ENCODE measurements around the gene ZDHHC16.

Gene ZDHHC16

DNA sequence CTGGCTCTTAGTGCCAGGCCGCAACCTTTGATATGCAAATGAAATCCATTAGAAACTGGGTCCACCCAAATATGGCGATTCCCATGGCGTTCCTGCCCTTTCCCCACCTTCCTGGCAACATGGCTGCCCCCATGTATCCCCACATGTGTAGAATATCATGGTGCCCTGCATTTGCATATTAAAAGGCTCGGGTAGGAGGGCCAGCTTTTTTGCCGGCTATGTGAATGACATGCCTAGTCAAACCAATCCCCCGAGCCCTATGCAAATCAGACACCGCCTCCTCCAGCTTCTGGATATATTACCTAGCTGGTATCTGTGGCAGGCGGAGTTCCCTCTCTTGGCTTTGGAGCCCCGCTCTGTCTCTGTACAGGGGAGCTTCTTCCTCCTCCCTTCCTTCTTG lies 34.0 kb downstream of the ZDHHC16 start:
- no peak for DNase-seq (ENCODE audit: low read depth)

DNA sequence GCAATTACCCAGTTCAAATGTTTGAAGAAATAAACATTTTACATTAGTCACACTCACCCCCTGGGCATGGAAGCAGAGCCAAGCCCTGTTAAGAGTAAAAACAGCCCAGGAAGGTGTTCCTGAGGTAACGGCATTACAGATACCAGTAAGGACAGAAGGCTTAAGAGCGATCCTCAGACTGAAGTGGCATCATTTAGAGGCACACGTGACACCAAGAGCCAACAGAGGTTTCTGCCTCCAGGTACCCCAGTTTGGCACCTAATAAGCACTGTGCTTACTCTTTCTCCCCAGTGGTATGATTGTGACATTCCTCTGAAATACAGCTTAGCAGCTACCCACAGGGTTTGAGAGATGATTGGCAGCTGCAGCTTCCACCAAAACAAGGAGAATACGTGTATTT lies 35.1 kb downstream of the ZDHHC16 start:
- DNase-seq (ENCODE audit: low read depth) = peak; percentile 55

DNA sequence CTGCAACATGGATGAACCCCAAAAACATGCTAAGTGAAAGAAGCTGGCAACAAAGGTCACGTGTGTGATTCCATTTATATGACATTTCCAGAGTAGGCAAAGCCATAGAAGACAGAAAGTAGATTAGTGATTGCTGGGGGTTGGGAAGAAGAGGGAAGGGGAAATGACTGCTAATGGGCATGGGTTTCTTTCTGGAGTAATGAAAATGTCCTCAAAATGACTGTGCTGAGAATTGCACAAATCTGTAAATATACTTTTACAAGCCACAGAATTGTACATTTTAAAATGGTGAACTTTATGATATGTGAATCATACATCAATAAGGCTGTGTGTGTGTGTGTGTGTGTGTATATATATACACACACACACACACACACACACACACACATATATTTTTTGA lies 36.4 kb downstream of the ZDHHC16 start:
- DNase-seq (ENCODE audit: low read depth) = no peak

DNA sequence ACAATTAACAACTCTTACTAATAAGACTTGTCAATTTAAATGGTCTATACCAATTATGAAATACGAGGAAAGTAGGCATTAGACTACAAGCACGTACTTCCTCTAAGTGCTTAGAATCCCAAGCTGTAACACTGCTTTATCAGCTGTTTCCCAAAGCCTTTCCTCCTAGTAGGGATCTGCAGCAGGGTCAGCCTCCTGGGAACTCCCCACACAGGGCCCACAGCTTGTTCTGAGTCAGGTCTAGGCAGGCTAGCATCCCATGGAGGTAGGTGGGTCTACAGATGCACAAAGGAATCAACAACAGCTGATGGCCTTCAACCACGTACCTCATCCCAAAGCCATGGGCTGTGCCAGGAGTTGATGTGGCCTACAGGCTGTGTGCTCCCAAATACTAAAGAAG lies 37.5 kb downstream of the ZDHHC16 start:
- peak; percentile 69 for DNase-seq (ENCODE audit: low read depth)

DNA sequence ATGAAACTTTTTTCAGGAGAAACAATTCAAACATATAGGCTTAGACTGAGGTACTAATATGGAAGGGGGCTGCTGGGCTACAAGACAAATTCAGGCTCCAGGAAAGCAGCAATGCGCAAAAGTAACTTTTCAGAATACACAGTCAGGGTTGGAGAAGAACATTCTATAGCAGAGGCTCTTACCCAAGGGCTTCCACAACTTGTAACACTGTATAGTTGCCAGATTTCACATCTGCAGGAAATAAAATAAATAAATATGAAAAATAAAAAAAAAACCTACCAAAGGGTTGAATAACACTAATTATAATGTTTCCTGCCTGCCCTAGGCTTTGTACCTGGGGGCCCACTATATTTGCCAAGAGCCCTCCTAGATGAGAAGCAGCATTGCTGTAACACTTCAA lies 37.9 kb downstream of the ZDHHC16 start:
- DNase-seq (ENCODE audit: low read depth) = peak; percentile 33

DNA sequence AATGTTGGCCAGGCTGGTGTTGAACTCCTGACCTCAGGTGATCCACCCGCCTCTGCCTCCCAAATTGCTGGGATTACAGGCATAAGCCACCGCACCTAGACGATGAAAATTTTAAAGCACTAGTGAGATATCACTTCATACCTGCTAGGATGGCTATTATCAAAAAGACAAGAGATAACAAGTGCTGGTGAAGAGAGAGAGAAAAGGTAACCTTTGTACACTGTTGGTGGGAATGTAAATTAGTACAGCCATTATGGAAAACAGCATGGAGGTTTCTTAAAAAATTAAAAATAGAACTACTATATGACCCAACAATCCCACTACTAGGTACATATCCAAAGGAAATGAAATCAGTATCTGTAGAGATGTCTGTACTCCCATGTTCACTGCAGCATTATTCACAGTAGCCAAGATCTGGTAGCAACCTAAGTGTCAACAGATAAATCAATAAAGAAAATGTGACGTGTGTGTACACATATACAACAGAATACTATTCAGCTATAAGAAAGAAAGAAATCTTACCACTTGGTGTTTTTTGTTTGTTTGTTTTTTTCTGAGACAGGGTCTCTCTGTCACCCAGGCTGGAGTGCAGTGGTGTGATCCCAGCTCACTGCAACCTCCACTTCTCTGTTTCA lies 39.8 kb downstream of the ZDHHC16 start:
- DNase-seq (ENCODE audit: low read depth) = no peak

DNA sequence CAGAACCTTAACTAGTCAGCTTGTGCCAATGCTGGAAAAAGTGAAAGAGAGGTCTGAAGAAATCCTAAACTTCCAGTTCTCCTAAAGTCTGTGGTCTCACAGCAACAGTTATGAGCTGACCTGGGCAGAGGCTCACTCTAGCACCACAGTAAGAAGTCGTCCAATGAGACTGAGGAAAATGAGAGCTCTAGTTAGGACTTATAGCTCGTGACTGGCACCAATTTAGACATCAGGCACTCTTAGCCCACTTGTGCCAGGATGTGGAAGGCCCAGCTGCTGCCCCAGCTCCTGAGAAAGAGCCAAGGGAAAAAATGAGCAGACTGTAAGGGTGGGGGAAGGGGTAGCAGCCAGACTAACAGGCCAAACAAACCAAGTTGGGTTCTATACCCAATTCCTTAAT lies 44.6 kb downstream of the ZDHHC16 start:
- DNase-seq (ENCODE audit: low read depth) = no peak

DNA sequence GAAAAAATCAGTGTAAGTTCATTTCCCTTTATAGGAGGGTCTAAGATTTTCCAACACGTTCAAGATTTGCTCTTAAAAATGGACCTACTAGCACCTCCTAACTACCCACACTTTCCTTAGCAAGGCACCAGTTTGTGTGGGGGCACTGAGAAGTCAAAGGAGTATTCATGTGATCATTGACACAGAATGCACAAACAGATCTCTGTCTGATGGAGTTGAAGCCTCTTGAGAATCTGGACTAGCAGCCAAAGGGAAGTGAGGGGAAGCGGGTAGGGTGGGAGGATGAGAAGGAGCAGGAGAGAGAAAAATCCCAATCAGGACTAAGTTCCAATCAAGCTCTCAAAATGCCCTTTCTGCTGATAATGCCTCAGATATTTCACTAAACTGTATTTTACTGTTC lies 48.2 kb downstream of the ZDHHC16 start:
- no peak for DNase-seq (ENCODE audit: low read depth)

DNA sequence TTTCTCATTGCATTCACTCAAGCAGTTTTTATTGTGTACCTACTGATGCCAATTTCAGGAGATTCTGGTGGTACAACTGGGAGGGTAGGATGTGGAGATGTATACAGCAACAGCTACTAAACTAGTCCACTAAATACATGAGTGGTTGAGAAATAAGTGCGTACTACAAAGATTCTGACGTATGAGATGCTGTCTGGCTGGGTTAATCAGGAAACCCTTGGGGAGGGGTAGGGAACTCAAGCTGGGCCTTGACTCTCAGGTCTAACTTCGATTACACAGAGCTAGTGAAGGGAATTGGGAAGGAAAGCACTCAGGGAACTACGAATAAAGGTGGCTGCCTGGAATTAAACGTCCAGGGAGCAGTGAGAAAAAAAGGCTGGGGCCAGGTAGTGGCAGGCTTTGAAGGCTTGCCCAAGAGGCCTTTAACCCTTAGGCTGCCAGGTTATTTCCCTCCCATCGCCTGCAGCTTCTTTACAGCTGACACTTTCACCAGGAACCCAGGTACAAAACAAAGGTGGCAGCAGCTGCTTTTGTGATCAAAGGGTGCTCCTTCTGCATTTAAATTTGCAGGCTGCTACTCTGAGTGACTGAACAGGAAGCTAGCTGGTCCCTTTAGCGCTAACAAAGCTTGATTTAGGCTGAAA lies 49.0 kb downstream of the ZDHHC16 start:
- DNase-seq (ENCODE audit: low read depth) = peak; percentile 51

DNA sequence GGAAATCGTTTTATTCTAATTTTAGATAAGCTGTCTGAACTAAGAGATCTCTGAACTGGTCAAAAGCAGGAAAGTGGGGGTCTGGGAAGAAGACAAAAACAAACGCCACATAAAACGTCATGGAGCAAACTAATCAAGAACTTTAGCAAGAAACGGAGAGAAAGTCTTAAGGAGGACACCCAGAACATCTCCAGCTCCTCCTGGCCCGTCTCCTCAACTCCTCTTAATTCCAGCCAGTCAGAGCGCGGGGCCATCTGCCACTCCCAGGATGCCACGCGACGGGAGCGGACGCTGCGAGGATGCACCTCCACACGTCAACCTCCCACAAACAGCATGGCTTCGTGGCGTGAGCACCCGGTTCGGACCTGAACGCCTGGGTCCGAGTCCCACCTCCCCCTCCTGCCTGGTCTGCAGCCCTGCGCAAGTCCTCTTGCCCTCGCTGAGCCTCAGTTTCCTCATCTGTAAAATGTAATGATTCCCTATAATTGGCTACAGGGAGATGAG lies 51.6 kb downstream of the ZDHHC16 start:
- DNase-seq (ENCODE audit: low read depth) = peak; percentile 88

DNA sequence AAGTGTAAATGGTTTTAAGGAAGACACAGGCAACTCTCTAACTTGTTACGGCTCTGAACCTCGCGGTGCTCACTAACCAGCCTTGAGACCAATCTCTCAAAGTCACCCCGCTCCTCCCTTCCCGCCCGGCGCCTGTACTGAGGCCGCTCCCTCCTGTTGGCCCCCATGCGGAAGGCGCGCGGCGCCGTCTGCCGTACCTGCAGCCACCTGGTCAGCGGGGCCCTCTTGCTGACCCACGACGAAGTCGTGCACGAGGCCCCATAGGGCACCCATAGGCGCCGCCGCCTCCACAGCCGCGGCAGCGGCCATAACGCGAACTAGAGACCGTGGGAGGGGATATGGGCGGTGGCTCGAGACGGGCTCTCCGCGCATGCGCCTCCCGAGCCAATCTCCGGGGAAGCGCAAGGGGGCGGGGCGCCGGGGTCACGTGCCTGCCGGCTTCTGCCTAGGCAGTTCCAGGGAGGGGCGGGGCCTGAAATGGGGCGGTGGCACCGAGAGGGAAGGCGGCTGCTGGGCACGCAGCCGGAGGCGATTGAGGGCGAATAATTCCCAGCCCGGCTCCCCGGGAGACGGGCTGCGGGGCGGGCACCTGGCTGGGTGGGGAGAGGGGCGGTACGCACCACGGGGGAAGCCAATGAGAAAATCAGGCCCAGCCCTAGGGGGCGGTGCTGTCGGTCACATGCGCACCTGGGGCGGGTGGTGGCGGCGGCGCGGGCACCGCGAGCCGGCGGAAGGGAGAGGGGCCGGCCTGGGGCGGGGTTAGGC lies 52.3 kb downstream of the ZDHHC16 start, which contains the start of gene MMS19:
Gene MMS19, minus strand, starts transcription at position 347 of the 765 bp plus-strand sequence. Its CDS starts 38 bp downstream, at position 309.
- peak; percentile 98 for DNase-seq (ENCODE audit: low read depth)

DNA sequence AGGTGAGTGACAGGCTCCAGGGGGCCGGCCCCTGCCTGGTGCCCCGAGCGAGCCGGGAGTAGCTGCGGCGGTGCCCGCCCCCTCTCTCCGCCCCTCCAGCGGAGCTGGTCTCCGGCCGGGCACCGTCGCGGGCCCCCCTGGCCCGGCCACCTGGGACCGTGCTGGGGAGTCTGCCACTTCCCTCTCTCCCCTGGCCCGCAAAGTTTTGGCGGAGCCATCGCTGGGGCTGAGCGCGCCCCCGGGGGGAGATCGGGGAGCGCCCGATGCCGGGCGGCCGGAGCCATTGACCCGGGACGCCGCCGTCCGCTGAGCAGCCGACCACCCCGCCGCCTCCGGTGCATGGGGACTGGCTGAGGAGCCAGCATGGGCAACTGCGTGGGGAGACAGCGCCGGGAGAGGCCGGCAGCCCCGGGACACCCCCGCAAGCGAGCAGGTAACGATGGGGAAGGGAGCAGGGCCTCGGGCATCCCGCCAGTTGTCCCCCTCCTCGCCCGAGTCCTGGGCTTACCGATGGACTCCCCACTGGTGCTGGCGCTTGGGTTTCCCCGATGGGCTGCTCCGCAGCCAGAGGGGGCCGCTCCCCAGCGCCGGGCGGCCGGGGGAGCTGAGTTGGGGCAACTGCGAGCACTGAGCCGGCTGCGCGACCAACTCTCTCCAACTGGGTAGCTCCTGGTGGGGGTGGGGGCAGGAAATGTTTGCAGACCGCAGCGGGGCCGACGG lies 53.0 kb downstream of the ZDHHC16 start, which contains the start of gene UBTD1:
Gene UBTD1, plus strand, starts transcription at position 84 of the 720 bp plus-strand sequence. Its CDS starts 280 bp downstream, at position 364.
- peak; percentile 63 for DNase-seq (ENCODE audit: low read depth)

DNA sequence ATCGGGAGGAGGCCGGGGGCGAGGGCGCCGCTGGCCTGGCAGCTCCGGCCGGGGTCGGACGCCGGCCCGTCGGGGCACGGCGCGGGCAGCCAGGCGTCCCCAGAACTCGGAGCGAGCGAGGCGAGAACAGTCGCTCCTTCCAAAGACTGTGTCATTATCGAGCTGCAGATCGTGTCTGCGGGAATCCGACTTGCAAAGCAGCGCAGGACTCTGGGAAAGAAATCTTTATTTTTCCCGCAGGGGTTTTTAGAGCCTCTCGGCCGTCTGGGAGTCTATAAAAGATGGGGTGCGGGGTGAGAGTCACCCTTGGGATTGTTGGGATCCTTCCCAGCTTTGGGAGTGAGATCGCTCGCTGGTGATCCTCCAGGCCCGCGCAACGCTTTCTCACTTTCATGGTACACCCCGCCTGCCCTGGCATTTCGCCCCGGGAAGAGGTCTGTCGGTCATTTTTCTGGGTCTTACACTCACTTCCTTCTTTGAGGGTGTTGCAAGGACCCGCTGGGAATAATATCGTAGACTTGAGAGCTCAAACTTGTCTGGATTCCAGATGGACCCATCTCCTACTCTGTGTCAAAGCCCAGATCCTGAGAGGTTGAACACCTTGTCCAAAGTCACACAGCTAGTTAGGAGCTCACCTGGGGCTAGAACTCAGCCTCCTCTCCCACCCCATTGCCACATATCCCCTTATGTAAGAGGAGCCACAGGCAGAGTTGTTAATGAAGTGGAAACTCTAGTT lies 53.8 kb downstream of the ZDHHC16 start:
- DNase-seq (ENCODE audit: low read depth) = peak; percentile 68

DNA sequence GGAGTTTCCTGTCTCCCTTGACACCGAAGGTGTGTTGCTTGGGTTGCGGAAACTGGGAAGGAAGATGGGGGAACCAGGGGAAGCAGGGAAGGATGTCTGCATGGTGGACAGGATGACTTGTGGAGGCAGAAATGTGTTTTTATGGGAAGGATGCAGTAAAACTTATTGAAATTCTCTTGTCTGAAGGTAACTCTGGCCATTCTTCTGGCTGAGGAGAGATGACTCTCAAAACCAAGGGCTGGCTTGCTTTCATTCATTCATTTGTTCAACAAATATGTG lies 54.3 kb downstream of the ZDHHC16 start:
- DNase-seq (ENCODE audit: low read depth) = no peak

DNA sequence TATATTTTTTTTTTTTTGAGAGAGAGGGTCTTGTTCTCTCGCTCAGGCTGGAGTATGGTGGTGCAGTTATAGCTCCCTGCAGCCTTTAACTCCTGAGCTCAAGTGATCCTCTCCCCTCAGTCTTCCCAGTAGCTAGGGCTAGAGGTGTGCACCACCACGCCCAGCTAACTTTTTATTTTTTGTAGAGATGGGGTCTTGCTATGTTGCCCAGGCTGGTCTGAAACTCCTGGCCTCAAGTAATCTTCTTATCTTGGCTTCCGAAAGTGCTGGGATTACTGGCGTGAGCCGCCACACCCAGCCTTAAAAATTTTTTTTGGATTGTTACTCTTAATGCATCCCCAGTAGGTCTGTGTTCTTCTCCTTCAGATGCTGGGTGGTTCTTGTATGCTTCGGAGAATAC lies 56.9 kb downstream of the ZDHHC16 start:
- DNase-seq (ENCODE audit: low read depth) = no peak

DNA sequence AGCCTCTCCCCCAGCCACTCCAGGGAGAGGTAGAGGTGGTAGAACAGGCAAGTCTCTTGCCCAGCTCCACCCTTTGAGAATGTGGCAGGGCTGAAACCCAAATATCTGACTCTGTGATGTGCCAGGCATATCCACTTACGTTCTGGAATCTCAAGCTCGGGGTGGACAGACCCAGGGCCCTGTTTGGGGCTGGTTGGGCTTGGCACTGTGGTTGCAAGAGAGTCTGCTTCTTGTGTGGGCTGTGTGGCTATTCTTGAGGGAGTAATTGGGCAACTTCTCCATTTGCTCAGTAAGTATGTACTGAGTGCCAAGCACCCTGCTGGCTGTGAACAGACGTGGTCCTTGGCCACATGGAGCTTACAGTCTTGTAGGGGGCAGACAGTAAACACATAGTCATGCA lies 57.4 kb downstream of the ZDHHC16 start:
- no peak for DNase-seq (ENCODE audit: low read depth)

DNA sequence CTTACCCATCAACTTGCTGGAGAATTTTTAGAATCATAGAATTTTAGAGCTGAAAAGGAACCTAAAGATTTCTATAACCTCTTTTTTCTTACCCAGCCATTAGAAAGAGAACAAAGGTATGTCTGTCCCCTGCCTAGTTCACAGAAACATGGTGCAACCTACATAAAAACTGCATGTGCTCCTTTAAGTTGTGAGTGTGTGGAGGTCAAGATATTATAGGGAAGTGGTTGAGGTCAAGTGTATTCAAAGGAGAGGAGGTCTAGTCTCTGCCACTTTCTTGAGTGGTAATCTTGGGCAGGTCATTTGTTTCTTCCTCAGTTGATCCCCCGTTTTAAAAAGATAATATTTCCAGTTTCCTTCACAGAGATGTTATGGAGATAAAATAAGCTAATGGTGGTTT lies 59.2 kb downstream of the ZDHHC16 start:
- DNase-seq (ENCODE audit: low read depth) = no peak

DNA sequence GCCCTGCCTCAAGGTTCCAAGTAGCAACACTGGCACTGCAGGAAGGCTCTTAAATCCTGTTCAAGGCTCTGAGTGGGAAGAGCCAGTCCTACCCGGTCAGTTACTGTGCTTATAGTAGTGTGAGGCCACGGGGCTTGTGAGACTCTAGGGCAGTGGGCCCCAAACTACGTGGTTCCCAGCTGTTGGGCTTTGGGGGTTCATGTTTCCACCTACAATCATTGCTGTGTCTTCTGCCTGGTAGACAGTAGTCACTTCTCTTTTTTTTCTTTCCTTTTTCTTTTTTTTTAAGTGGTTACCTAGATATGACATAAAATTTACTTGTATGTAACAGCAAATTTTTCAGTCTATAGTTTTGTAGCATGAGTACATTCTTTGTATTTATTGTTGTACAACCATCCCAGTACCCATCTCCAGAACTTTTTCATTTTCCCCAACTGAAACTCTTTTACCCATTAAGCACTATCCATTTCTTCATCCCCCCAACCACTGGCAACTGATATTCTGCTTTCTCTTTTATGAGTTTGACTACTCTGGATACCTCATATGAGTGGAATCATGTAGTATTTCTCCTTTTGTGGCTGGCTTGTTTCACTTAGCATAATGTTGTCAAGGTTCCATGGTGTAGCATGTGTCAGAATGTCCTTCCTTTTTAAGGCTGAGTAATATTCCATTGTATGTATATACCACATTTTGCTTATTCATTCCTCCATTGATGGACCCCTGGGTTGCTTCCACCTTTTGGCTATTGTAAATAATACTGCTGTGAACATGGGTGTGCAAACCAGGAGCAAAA lies 60.4 kb downstream of the ZDHHC16 start:
- DNase-seq (ENCODE audit: low read depth) = no peak

All from iris pigment epithelial cell (primary cell).